ENCODE data around the gene RBMS1.

- no peak for TF ChIP-seq POLR2A (IDR thresholded peaks at IDR 0.05; ENCODE audit: low read depth, low read length)
- TF ChIP-seq BHLHE40 (IDR thresholded peaks at IDR 0.05; ENCODE audit: low read depth, low read length): no peak
- TF ChIP-seq CEBPB (IDR thresholded peaks at IDR 0.05; ENCODE audit: low read depth, low read length): no peak
- no peak for TF ChIP-seq SMC3 (IDR thresholded peaks at IDR 0.05; ENCODE audit: low read depth, low read length)
- TF ChIP-seq CTCF (conservative IDR thresholded peaks at IDR 0.05; ENCODE audit: low read depth, low read length): no peak
- no peak for TF ChIP-seq MAZ (IDR thresholded peaks at IDR 0.05; ENCODE audit: borderline replicate concordance, low read depth, low read length)
- TF ChIP-seq, protein P1, sequence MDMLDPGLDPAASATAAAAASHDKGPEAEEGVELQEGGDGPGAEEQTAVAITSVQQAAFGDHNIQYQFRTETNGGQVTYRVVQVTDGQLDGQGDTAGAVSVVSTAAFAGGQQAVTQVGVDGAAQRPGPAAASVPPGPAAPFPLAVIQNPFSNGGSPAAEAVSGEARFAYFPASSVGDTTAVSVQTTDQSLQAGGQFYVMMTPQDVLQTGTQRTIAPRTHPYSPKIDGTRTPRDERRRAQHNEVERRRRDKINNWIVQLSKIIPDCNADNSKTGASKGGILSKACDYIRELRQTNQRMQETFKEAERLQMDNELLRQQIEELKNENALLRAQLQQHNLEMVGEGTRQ (IDR thresholded peaks at IDR 0.05; ENCODE audit: low read depth, low read length): no peak
- TF ChIP-seq RCOR1 (IDR thresholded peaks at IDR 0.05; ENCODE audit: insufficient replicate concordance, low read length): no peak
- TF ChIP-seq RAD21 (IDR thresholded peaks at IDR 0.05; ENCODE audit: low read length): no peak
- TF ChIP-seq FOS (IDR thresholded peaks at IDR 0.05; ENCODE audit: low read depth, low read length): no peak
- TF ChIP-seq MXI1 (IDR thresholded peaks at IDR 0.05; ENCODE audit: borderline replicate concordance, low read depth, low read length): no peak
- TF ChIP-seq, protein P2, sequence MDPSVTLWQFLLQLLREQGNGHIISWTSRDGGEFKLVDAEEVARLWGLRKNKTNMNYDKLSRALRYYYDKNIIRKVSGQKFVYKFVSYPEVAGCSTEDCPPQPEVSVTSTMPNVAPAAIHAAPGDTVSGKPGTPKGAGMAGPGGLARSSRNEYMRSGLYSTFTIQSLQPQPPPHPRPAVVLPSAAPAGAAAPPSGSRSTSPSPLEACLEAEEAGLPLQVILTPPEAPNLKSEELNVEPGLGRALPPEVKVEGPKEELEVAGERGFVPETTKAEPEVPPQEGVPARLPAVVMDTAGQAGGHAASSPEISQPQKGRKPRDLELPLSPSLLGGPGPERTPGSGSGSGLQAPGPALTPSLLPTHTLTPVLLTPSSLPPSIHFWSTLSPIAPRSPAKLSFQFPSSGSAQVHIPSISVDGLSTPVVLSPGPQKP (IDR thresholded peaks at IDR 0.05; ENCODE audit: borderline replicate concordance, low read depth, low read length): no peak
Measured at GRCh38 chr2:160454070-160454797, 39.4 kb downstream of the RBMS1 start.

Measured in IMR-90 (cell line).